ENCODE results near the gene MTR.

- TF ChIP-seq CTCF (IDR thresholded peaks at IDR 0.05): no peak
- no peak for TF ChIP-seq POLR2A (IDR thresholded peaks at IDR 0.05)
Measured at GRCh38 chr1:236854605-236854983, 59.5 kb downstream of the MTR start.

All from Peyer's patch (tissue), 4 donors.